ENCODE data around the gene TRIM16. TPM values are rescaled to one million over a fixed set of nuclear protein-coding genes. Genes with fewer than 3 reads are reported as not detected.

Gene TRIM16
- total and polyA plus RNA-seq, 9 of the 15 experiments (the other 6 are each of a cell fraction or from before 2014, with no cell fraction given): 3.5 to 9.2 (median 8.2) TPM

DNA sequence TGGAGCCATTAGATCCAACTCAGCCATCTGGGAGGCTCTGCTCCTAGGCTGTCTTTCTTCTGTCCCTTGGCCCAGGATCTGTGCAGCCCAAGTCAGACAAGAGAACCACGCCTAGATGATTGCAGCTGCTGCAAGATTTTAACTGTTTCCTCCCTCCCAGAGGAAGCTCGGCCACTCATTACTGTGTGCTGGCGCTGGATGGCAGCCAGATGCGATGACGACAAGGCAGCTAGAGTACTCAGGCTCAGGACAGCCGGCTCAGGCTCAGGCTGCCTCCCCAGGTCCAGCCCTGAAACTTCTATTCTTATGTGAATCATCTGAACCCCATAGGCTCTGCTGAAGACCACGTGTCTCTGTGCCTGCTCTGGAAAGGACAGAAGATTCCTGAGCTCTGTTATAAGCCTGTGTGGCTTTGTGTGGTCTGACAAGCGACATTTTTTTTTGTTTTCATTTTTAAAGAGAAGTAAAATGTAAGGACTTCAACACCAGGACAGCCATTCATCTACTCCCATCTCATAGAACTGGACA, 32.5 kb downstream of the TRIM16 start (continued):
- TF ChIP-seq, protein P1, sequence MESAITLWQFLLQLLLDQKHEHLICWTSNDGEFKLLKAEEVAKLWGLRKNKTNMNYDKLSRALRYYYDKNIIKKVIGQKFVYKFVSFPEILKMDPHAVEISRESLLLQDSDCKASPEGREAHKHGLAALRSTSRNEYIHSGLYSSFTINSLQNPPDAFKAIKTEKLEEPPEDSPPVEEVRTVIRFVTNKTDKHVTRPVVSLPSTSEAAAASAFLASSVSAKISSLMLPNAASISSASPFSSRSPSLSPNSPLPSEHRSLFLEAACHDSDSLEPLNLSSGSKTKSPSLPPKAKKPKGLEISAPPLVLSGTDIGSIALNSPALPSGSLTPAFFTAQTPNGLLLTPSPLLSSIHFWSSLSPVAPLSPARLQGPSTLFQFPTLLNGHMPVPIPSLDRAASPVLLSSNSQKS (CRISPR knock-in tag; IDR thresholded peaks at IDR 0.05): no peak
- TF ChIP-seq ZNF717 (CRISPR knock-in tag; IDR thresholded peaks at IDR 0.05) (no peak), CEBPG (CRISPR knock-in tag; IDR thresholded peaks at IDR 0.05) (peak; percentile 82; the same call in 1 of the 2 replicates), CEBPG (tag; conservative IDR thresholded peaks at IDR 0.05 in 1 of 2, IDR thresholded peaks at IDR 0.05 in 1 of 2) (peak in 1 of 2 experiments; percentile 36; a peak in 2 of 4 replicates), USF1 (CRISPR knock-in tag; IDR thresholded peaks at IDR 0.05) (peak; percentile 84), ZKSCAN8 (CRISPR knock-in tag; IDR thresholded peaks at IDR 0.05) (no peak), PHF21A (IDR thresholded peaks at IDR 0.05; ENCODE audit: borderline replicate concordance, low read depth) (no peak), SAP30 (IDR thresholded peaks at IDR 0.05; ENCODE audit: borderline replicate concordance, insufficient read depth, low read depth, low read length, poor library complexity, severe bottlenecking) (no peak), FOXA1 (IDR thresholded peaks at IDR 0.05; ENCODE audit: borderline replicate concordance) (no peak), TAF1 (IDR thresholded peaks at IDR 0.05; ENCODE audit: control insufficient read depth, extremely low read depth, insufficient read depth, low read length, severe bottlenecking) (no peak), ZBTB5 (IDR thresholded peaks at IDR 0.05) (no peak), PCBP2 (IDR thresholded peaks at IDR 0.05; ENCODE audit: low read depth, low read length, poor library complexity, severe bottlenecking) (no peak), SMARCC2 (IDR thresholded peaks at IDR 0.05; ENCODE audit: low read depth) (no peak), FOS (IDR thresholded peaks at IDR 0.05; ENCODE audit: extremely low read depth, insufficient read length) (no peak), ZNF324 (CRISPR knock-in tag; IDR thresholded peaks at IDR 0.05) (no peak), ZNF280B (CRISPR knock-in tag; IDR thresholded peaks at IDR 0.05) (no peak), RBM25 (IDR thresholded peaks at IDR 0.05; ENCODE audit: low read depth, low read length, severe bottlenecking) (no peak)
- TF ChIP-seq, protein P2, sequence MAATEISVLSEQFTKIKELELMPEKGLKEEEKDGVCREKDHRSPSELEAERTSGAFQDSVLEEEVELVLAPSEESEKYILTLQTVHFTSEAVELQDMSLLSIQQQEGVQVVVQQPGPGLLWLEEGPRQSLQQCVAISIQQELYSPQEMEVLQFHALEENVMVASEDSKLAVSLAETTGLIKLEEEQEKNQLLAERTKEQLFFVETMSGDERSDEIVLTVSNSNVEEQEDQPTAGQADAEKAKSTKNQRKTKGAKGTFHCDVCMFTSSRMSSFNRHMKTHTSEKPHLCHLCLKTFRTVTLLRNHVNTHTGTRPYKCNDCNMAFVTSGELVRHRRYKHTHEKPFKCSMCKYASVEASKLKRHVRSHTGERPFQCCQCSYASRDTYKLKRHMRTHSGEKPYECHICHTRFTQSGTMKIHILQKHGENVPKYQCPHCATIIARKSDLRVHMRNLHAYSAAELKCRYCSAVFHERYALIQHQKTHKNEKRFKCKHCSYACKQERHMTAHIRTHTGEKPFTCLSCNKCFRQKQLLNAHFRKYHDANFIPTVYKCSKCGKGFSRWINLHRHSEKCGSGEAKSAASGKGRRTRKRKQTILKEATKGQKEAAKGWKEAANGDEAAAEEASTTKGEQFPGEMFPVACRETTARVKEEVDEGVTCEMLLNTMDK (IDR thresholded peaks at IDR 0.05; ENCODE audit: borderline replicate concordance, insufficient read depth, low read depth, low read length, poor library complexity, severe bottlenecking): no peak

Measured in K562 (cell line).